ENCODE measurements around the gene IL15.

The IL15 gene

DNA sequence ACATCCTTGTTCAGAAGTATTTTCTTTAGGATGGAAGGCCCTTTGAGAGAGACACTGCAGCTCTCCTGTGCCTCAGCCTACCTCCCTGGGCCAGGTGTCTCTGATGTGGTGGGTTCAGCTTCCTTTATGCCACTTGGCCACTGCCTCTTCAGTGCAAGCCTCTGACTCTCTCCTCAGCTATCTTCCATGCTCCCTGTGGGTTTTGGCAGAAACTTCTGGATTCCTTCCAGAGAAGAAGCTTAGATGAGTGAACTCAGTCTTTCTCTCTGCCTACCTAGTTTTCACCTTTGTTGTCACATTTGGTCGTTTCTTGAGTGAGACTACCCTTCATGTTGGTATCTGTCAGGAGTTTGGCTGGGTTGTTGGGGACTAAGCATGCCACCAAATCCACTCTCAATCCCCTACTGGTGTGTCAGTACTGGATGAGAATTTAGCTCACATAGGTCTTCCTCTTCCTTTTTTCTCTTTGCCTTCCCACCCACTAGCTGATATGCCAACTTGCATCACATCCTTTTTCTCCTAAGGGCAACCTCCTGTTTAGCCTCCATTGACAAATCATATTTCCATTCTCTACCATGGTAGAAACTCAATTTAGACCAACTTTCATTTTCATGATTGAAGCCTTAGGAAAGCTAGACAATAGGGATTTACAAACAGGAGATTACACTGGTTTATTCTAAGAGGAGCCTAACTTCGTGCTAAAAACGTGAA, 32.0 kb downstream of the IL15 start:
- no peak overlapping the region for H3K27ac ChIP-seq (ENCODE audit: low read depth, low read length)
- H3F3A ChIP-seq (ENCODE audit: insufficient read depth): no peaks in the 10 kb centered on the region
- H2AFZ ChIP-seq (ENCODE audit: low read depth, low read length, severe bottlenecking): no peak overlapping the region
- no peaks in the 10 kb centered on the region for H3K27me3 ChIP-seq (ENCODE audit: low read length)
- no peak for TF ChIP-seq EZH2phosphoT487 (conservative IDR thresholded peaks at IDR 0.05; ENCODE audit: low read length)
- TF ChIP-seq CTCF (IDR thresholded peaks at IDR 0.05; ENCODE audit: insufficient read depth, low read length, poor library complexity, severe bottlenecking): no peak
- H3K4me2 ChIP-seq (ENCODE audit: low read depth, low read length, poor library complexity, severe bottlenecking): no peak overlapping the region
- no peaks in the 10 kb centered on the region for H4K20me1 ChIP-seq (ENCODE audit: low read depth, low read length)
- H3K36me3 ChIP-seq (ENCODE audit: low read length): no peaks in the 10 kb centered on the region
- no peaks in the 10 kb centered on the region for H3K9me3 ChIP-seq (ENCODE audit: insufficient read depth, low read length)
- H3K9me2 ChIP-seq (replicated peaks; ENCODE audit: insufficient read depth, low read length): no peaks in the 10 kb centered on the region
- no peak overlapping the region for H3K4me3 ChIP-seq (ENCODE audit: insufficient read depth, low read length, poor library complexity, severe bottlenecking)
- H3K9ac ChIP-seq (ENCODE audit: low read length): no peak overlapping the region
- no peaks in the 10 kb centered on the region for H3K79me2 ChIP-seq (ENCODE audit: insufficient read depth, low read length)

- H3K36me3 ChIP-seq (ENCODE audit: low read length): no peaks in the 10 kb centered on the region
- no peak overlapping the region for H2AFZ ChIP-seq (ENCODE audit: low read depth, low read length, severe bottlenecking)
- no peaks in the 10 kb centered on the region for H3K79me2 ChIP-seq (ENCODE audit: insufficient read depth, low read length)
- no peaks in the 10 kb centered on the region for H3F3A ChIP-seq (ENCODE audit: insufficient read depth)
- H3K9ac ChIP-seq (ENCODE audit: low read length): no peak overlapping the region
- H3K4me3 ChIP-seq (ENCODE audit: insufficient read depth, low read length, poor library complexity, severe bottlenecking): no peak overlapping the region
- H4K20me1 ChIP-seq (ENCODE audit: low read depth, low read length): no peaks in the 10 kb centered on the region
- H3K4me2 ChIP-seq (ENCODE audit: low read depth, low read length, poor library complexity, severe bottlenecking): no peak overlapping the region
- no peak for TF ChIP-seq CTCF (IDR thresholded peaks at IDR 0.05; ENCODE audit: insufficient read depth, low read length, poor library complexity, severe bottlenecking)
- no peak for TF ChIP-seq EZH2phosphoT487 (conservative IDR thresholded peaks at IDR 0.05; ENCODE audit: low read length)
- no peak overlapping the region for H3K27ac ChIP-seq (ENCODE audit: low read depth, low read length)
- H3K27me3 ChIP-seq (ENCODE audit: low read length): no peaks in the 10 kb centered on the region
- no peaks in the 10 kb centered on the region for H3K9me3 ChIP-seq (ENCODE audit: insufficient read depth, low read length)
- H3K9me2 ChIP-seq (replicated peaks; ENCODE audit: insufficient read depth, low read length): no peaks in the 10 kb centered on the region
These were observed 33.1 kb downstream of the IL15 start for GRCh38 chr4:141669501-141669900.

- Histone ChIP-seq H3K27ac (ENCODE audit: low read depth, low read length) (no peak overlapping the region), H4K20me1 (ENCODE audit: low read depth, low read length) (no peaks in the 10 kb centered on the region), H3K9ac (ENCODE audit: low read length) (no peak overlapping the region), H3K36me3 (ENCODE audit: low read length) (no peaks in the 10 kb centered on the region), H2AFZ (ENCODE audit: low read depth, low read length, severe bottlenecking) (no peak overlapping the region), H3K27me3 (ENCODE audit: low read length) (no peaks in the 10 kb centered on the region), H3K9me3 (ENCODE audit: insufficient read depth, low read length) (no peaks in the 10 kb centered on the region), H3F3A (ENCODE audit: insufficient read depth) (no peaks in the 10 kb centered on the region), H3K79me2 (ENCODE audit: insufficient read depth, low read length) (no peaks in the 10 kb centered on the region), H3K4me2 (ENCODE audit: low read depth, low read length, poor library complexity, severe bottlenecking) (no peak overlapping the region), H3K9me2 (replicated peaks; ENCODE audit: insufficient read depth, low read length) (no peaks in the 10 kb centered on the region), H3K4me3 (ENCODE audit: insufficient read depth, low read length, poor library complexity, severe bottlenecking) (no peak overlapping the region)
- TF ChIP-seq CTCF (IDR thresholded peaks at IDR 0.05; ENCODE audit: insufficient read depth, low read length, poor library complexity, severe bottlenecking) (no peak), EZH2phosphoT487 (conservative IDR thresholded peaks at IDR 0.05; ENCODE audit: low read length) (no peak)
These were observed 39.0 kb downstream of the IL15 start for GRCh38 chr4:141675384-141675783.
